Inferior parietal cortex (tissue), 1 donor: Measurements from ENCODE around the gene CXCL3.

ENCODE experiments used
- DNase-seq: peaks from one replicate; pipeline ENCODE4 v3.0.0-alpha.2; 2016; ENCODE audit errors: extremely low spot score

Gene CXCL3

GRCh38 chr4:74055498-74055897, 17.0 kb upstream of the CXCL3 start:
- no peak for DNase-seq

GRCh38 chr4:74055096-74055495, 16.6 kb upstream of the CXCL3 start:
- DNase-seq = no peak

GRCh38 chr4:74054483-74055047, 16.1 kb upstream of the CXCL3 start:
- DNase-seq = no peak

GRCh38 chr4:74047152-74047551, 8.7 kb upstream of the CXCL3 start:
- DNase-seq = no peak

GRCh38 chr4:74045772-74046171, 7.3 kb upstream of the CXCL3 start:
- DNase-seq = no peak

GRCh38 chr4:74045247-74045646, 6.8 kb upstream of the CXCL3 start:
- DNase-seq = no peak

- DNase-seq = no peak
Measured at GRCh38 chr4:74044677-74045076, 6.2 kb upstream of the CXCL3 start.

GRCh38 chr4:74042681-74043080, 4.2 kb upstream of the CXCL3 start:
- no peak for DNase-seq

- DNase-seq = no peak
Measured at GRCh38 chr4:74041418-74041817, 2.9 kb upstream of the CXCL3 start.

- no peak for DNase-seq
Measured at GRCh38 chr4:74039315-74039763, 850 bp upstream of the CXCL3 start.

- DNase-seq = no peak
Measured at GRCh38 chr4:74038086-74038424, 434 bp downstream of the CXCL3 start.

- no peak for DNase-seq
Measured at GRCh38 chr4:74037076-74037955, 1.2 kb downstream of the CXCL3 start.

- DNase-seq = no peak
Measured at GRCh38 chr4:74033739-74034138, 4.8 kb downstream of the CXCL3 start.

GRCh38 chr4:74032064-74032463, 6.4 kb downstream of the CXCL3 start:
- no peak for DNase-seq

GRCh38 chr4:74031576-74031975, 6.9 kb downstream of the CXCL3 start:
- no peak for DNase-seq

- no peak for DNase-seq
Measured at GRCh38 chr4:74030285-74030684, 8.2 kb downstream of the CXCL3 start.

- no peak for DNase-seq
Measured at GRCh38 chr4:74028504-74028903, 10.0 kb downstream of the CXCL3 start.

GRCh38 chr4:74023709-74024108, 14.8 kb downstream of the CXCL3 start:
- no peak for DNase-seq

GRCh38 chr4:74021601-74022000, 16.9 kb downstream of the CXCL3 start:
- no peak for DNase-seq

GRCh38 chr4:74018771-74019170, 19.7 kb downstream of the CXCL3 start:
- DNase-seq = no peak

GRCh38 chr4:74018116-74018515, 20.4 kb downstream of the CXCL3 start:
- DNase-seq = no peak

GRCh38 chr4:74016068-74016467, 22.4 kb downstream of the CXCL3 start:
- DNase-seq = no peak

- DNase-seq = no peak
Measured at GRCh38 chr4:74015126-74015780, 23.2 kb downstream of the CXCL3 start.
